Loucy (cell line): Measurements from ENCODE around the gene ARGLU1.

Experiments
- H2AFZ ChIP-seq: fragments of 200-600 bp; sonication (generic); 2 replicates; pipeline ENCODE4 v1.6.0; 2016; ENCODE audit warnings: antibody characterized with exemption, mild to moderate bottlenecking, low read length, moderate library complexity
- H3F3A ChIP-seq: fragments of 200-600 bp; 2 replicates; pipeline ENCODE4 v1.6.0; 2016; ENCODE audit warnings: antibody characterized with exemption, low read depth, mild to moderate bottlenecking
- H3K27me3 ChIP-seq: fragments of 200-600 bp; sonication (generic); 2 replicates; pipeline ENCODE4 v1.6.1; 2014; ENCODE audit warnings: low read length, mild to moderate bottlenecking; ENCODE audit not compliant: insufficient read depth, poor library complexity, severe bottlenecking
- H3K36me3 ChIP-seq: fragments of 200-600 bp; sonication (generic); 2 replicates; pipeline ENCODE4 v1.6.1; 2016; ENCODE audit warnings: low read length; ENCODE audit not compliant: insufficient read depth
- H3K4me1 ChIP-seq: fragments of 200-600 bp; sonication (generic); 2 replicates; pipeline ENCODE4 v1.5.1; 2014; ENCODE audit warnings: low read length, mild to moderate bottlenecking; ENCODE audit not compliant: insufficient read depth, poor library complexity, severe bottlenecking
- H3K4me2 ChIP-seq: fragments of 200-600 bp; sonication (generic); 2 replicates; pipeline ENCODE4 v1.6.0; 2014; ENCODE audit warnings: antibody characterized with exemption, low read length, low read depth, mild to moderate bottlenecking; ENCODE audit not compliant: poor library complexity, severe bottlenecking
- H3K4me3 ChIP-seq: fragments of 200-600 bp; sonication (generic); 2 replicates; pipeline ENCODE4 v1.5.1; 2014; ENCODE audit warnings: low read length, mild to moderate bottlenecking, mixed read lengths; ENCODE audit not compliant: poor library complexity, severe bottlenecking
- H3K79me2 ChIP-seq: fragments of 200-600 bp; sonication (generic); 2 replicates; pipeline ENCODE4 v1.6.1; 2014; ENCODE audit warnings: low read length; ENCODE audit not compliant: insufficient read depth
- H3K9ac ChIP-seq: fragments of 200-600 bp; sonication (generic); 2 replicates; pipeline ENCODE4 v1.6.0; 2014; ENCODE audit warnings: mild to moderate bottlenecking, low read depth, low read length, moderate library complexity; ENCODE audit not compliant: poor library complexity, severe bottlenecking
- H3K9me2 ChIP-seq: fragments of 200-600 bp; sonication (generic); replicated peaks from 2 replicates; pipeline ENCODE4 v1.6.1; 2016; ENCODE audit warnings: low read depth, low read length, mixed read lengths
- H3K9me3 ChIP-seq: fragments of 200-600 bp; sonication (generic); 2 replicates; pipeline ENCODE4 v1.6.1; 2014; ENCODE audit warnings: mild to moderate bottlenecking, antibody characterized with exemption, low read length, low read depth; ENCODE audit not compliant: insufficient read depth
- H4K20me1 ChIP-seq: fragments of 200-600 bp; sonication (generic); 2 replicates; pipeline ENCODE4 v1.6.0; 2014; ENCODE audit warnings: antibody characterized with exemption, low read length, mild to moderate bottlenecking; ENCODE audit not compliant: insufficient read depth, poor library complexity, severe bottlenecking
- EZH2phosphoT487 ChIP-seq: fragments of 200-600 bp; IDR thresholded peaks from 2 replicates; pipeline ENCODE4 v1.6.1; 2018; ENCODE audit warnings: antibody characterized with exemption, mild to moderate bottlenecking, moderate library complexity, borderline replicate concordance
- TF ChIP-seq, protein P1 (sequence below): fragments of 200-600 bp; sonication (generic); conservative IDR thresholded peaks from 2 replicates; pipeline ENCODE4 v1.5.1; 2014; ENCODE audit warnings: mild to moderate bottlenecking, antibody characterized with exemption, low read length

Gene ARGLU1

DNA sequence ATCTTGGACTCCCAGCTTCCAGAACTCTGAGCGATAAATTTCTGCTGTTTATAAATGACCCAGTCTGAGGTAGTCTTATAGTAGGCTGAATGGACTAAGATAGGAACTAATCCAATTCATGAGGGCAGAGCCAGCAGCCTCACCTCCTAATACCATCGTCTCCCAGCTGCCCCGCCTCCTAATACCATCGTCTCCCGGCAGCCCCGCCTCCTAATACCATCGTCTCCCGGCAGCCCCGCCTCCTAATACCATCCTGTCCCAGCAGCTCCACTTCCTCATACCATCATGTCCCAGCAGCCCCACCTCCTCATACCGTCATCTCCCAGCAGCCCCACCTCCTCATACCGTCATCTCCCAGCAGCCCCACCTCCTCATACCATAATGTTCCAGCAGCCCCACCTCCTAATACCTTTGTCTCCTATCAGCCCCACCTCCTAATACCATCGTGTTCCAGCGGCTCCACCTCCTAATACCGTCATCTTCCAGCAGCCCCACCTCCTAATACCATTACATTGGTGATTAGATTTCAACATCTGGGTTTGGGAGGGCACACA, 2.4 kb upstream of the ARGLU1 start:
- no peak overlapping the region for H3K9ac ChIP-seq
- TF ChIP-seq, protein P1, sequence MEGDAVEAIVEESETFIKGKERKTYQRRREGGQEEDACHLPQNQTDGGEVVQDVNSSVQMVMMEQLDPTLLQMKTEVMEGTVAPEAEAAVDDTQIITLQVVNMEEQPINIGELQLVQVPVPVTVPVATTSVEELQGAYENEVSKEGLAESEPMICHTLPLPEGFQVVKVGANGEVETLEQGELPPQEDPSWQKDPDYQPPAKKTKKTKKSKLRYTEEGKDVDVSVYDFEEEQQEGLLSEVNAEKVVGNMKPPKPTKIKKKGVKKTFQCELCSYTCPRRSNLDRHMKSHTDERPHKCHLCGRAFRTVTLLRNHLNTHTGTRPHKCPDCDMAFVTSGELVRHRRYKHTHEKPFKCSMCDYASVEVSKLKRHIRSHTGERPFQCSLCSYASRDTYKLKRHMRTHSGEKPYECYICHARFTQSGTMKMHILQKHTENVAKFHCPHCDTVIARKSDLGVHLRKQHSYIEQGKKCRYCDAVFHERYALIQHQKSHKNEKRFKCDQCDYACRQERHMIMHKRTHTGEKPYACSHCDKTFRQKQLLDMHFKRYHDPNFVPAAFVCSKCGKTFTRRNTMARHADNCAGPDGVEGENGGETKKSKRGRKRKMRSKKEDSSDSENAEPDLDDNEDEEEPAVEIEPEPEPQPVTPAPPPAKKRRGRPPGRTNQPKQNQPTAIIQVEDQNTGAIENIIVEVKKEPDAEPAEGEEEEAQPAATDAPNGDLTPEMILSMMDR: no peak
- TF ChIP-seq EZH2phosphoT487: no peak
- H3F3A ChIP-seq: no peaks in the 10 kb centered on the region
- H3K4me2 ChIP-seq: no peak overlapping the region
- H3K9me3 ChIP-seq: no peaks in the 10 kb centered on the region
- H3K36me3 ChIP-seq: no peaks in the 10 kb centered on the region
- H3K79me2 ChIP-seq: peaks cover 25% of the 10 kb centered on the region
- H2AFZ ChIP-seq: no peak overlapping the region
- no peaks in the 10 kb centered on the region for H3K9me2 ChIP-seq
- peaks cover 12% of the 10 kb centered on the region for H3K4me1 ChIP-seq
- no peaks in the 10 kb centered on the region for H3K27me3 ChIP-seq
- no peak overlapping the region for H3K4me3 ChIP-seq
- H4K20me1 ChIP-seq: peaks cover 21% of the 10 kb centered on the region

DNA sequence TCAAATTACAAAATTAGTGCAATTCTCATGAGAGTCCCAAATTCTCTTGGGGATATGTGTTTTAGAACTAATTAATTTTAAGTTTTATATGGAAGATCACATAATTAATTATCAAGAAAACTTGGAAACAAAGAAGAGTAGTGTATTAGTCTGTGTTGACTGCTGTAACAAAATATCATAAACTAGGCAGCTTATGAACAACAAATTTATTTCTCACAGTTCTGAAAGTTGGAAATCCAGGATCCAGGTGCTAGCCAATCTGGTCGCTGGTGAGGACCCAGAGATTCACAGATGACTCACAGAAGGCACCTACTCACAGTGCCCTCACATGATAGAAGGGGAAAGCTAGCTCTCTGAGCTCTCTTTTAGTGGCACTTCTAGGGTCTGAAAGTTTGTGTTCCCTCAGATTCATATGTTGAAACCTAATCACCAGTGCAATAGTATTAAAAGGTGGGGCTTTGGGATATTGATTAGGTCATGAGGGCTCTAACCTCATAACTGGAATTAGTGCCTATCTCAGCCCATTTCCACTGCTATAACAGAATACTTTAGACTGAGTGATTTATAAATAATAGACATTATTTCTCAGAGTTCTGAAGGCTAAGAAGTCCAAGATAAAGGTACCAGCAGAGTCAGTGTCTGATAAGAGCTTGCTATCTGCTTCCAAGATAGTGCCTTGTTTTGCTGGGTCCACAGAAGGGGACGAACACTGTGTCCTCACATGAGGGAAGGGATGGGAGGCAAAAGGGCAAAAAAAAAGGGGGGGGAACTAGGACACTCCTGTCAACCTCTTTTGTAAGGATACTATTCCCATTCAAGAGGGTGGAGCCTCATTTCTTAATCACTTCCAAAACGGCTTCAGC, 1.5 kb upstream of the ARGLU1 start:
- no peak overlapping the region for H3K4me3 ChIP-seq
- H2AFZ ChIP-seq: no peak overlapping the region
- peaks cover 22% of the 10 kb centered on the region for H3K4me1 ChIP-seq
- H3K27me3 ChIP-seq: no peaks in the 10 kb centered on the region
- H3K36me3 ChIP-seq: no peaks in the 10 kb centered on the region
- no peaks in the 10 kb centered on the region for H3K9me2 ChIP-seq
- no peak overlapping the region for H3K4me2 ChIP-seq
- TF ChIP-seq, protein P1: no peak
- TF ChIP-seq EZH2phosphoT487: no peak
- peaks cover 35% of the 10 kb centered on the region for H3K79me2 ChIP-seq
- H4K20me1 ChIP-seq: peaks cover 30% of the 10 kb centered on the region
- H3K9ac ChIP-seq: no peak overlapping the region
- H3F3A ChIP-seq: no peaks in the 10 kb centered on the region
- no peaks in the 10 kb centered on the region for H3K9me3 ChIP-seq

DNA sequence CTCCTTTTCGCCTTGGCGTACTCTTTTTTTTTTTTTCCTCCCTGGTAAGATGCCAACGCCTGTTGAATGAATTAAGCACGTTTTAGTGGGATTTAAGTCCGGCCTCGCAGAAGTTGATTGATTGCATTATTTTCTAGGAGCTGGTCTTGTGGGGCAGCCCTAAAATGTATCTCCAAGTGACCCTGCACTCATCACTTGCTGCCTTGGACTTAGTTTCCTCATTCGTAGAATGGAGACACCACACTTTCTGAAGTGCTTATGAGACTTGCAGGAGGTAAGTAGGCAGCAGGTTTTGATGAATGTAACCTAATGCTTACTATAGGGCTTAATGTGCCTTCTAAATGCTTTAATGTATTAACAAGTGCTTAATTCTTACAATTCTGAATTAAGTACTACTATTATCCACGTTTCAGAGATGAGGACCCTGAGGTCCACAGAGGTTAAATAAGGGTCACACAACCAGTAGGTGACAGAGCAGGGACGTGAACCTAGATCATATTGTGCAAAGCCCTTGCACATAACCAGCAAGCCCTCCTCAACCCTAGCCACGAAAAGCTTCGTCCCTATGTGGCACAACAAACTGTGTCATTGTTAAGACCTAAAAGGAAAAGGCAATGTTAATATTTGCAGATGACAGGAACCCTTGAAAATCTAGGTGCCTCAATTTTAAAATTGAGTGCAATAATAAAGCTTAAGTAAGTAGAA, 514 bp upstream of the ARGLU1 start:
- no peaks in the 10 kb centered on the region for H3F3A ChIP-seq
- H4K20me1 ChIP-seq: peaks cover 40% of the 10 kb centered on the region
- peak overlapping the region; percentile 97 for H2AFZ ChIP-seq
- no peaks in the 10 kb centered on the region for H3K9me3 ChIP-seq
- peak overlapping the region; percentile 81 for H3K4me2 ChIP-seq
- no peaks in the 10 kb centered on the region for H3K36me3 ChIP-seq
- H3K9ac ChIP-seq: peak overlapping the region; percentile 93
- H3K4me3 ChIP-seq: peak overlapping the region; percentile 98
- H3K79me2 ChIP-seq: peaks cover 45% of the 10 kb centered on the region
- no peaks in the 10 kb centered on the region for H3K27me3 ChIP-seq
- H3K9me2 ChIP-seq: no peaks in the 10 kb centered on the region
- peaks cover 30% of the 10 kb centered on the region for H3K4me1 ChIP-seq
- no peak for TF ChIP-seq EZH2phosphoT487
- TF ChIP-seq, protein P1: no peak
